Hippocampal formation (tissue), 2 donors: ENCODE measurements around the gene FBLN5.
"Not testable (repeated sequence)": the region's sequence is repeated elsewhere in the genome, so short reads cannot be mapped to it uniquely, and the experiment has no call there.

Source experiments
- DNase-seq, 2 donors: peaks; one replicate each; lab custom pipeline; 2025; lab: John Stamatoyannopoulos, UW

FBLN5 gene

GRCh38 chr14:91885113-91885712 lies 62.3 kb downstream of the FBLN5 start:
- no peak for DNase-seq

- DNase-seq = no peak
Observed at GRCh38 chr14:91884664-91885063, 62.8 kb downstream of the FBLN5 start.

- DNase-seq = no peak
Observed at GRCh38 chr14:91883753-91884152, 63.7 kb downstream of the FBLN5 start.

- no peak for DNase-seq
Observed at GRCh38 chr14:91882776-91883175, 64.7 kb downstream of the FBLN5 start.

- DNase-seq = no peak
Observed at GRCh38 chr14:91882369-91882768, 65.1 kb downstream of the FBLN5 start.

- DNase-seq = no peak
Observed at GRCh38 chr14:91879196-91879595, 68.3 kb downstream of the FBLN5 start.

GRCh38 chr14:91878274-91878673 lies 69.2 kb downstream of the FBLN5 start:
- DNase-seq = no peak

GRCh38 chr14:91877376-91877915 lies 70.0 kb downstream of the FBLN5 start:
- no peak for DNase-seq

GRCh38 chr14:91876492-91876891 lies 71.0 kb downstream of the FBLN5 start:
- DNase-seq = no peak

- DNase-seq = no peak
Observed at GRCh38 chr14:91875525-91876286, 71.8 kb downstream of the FBLN5 start.

GRCh38 chr14:91873471-91874415 lies 73.8 kb downstream of the FBLN5 start:
- DNase-seq = no peak

GRCh38 chr14:91872517-91873470 lies 74.7 kb downstream of the FBLN5 start:
- no peak for DNase-seq

GRCh38 chr14:91872011-91872501 lies 75.4 kb downstream of the FBLN5 start:
- no peak for DNase-seq

GRCh38 chr14:91871401-91871800 lies 76.1 kb downstream of the FBLN5 start:
- DNase-seq = not testable (repeated sequence)

- DNase-seq = no peak
Observed at GRCh38 chr14:91870890-91871289, 76.6 kb downstream of the FBLN5 start.

- no peak for DNase-seq
Observed at GRCh38 chr14:91870001-91870400, 77.5 kb downstream of the FBLN5 start.

- no peak for DNase-seq
Observed at GRCh38 chr14:91869556-91869955, 77.9 kb downstream of the FBLN5 start.

GRCh38 chr14:91867316-91867988 lies 80.0 kb downstream of the FBLN5 start, which contains the start of gene TC2N:
TC2N (minus strand) TSS chr14:91867536; CDS start chr14:91813769, 53,767 bp downstream.
- no peak for DNase-seq

GRCh38 chr14:91866511-91867295 lies 80.8 kb downstream of the FBLN5 start:
- DNase-seq = no peak
